Measurements from ENCODE around the gene SUSD6.

- TF ChIP-seq CTCF (IDR thresholded peaks at IDR 0.05) (no peak), POLR2A (IDR thresholded peaks at IDR 0.05) (no peak)
These were observed 63.8 kb downstream of the SUSD6 start for GRCh38 chr14:69675245-69675583.
